AG09309 (cell line): ENCODE data around the gene OSBPL10.

Source experiments
- DNase-seq: peaks from one replicate; pipeline ENCODE4 v3.0.0-alpha.2; 2010; ENCODE audit warnings: low read depth
- H3K4me3 ChIP-seq: 2 replicates; pipeline ENCODE4 v1.5.1; 2011; ENCODE audit warnings: mild to moderate bottlenecking, low read depth, low read length, moderate library complexity; ENCODE audit not compliant: control insufficient read depth
- CTCF ChIP-seq: IDR thresholded peaks from 2 replicates; pipeline ENCODE4 v1.5.1; 2011; ENCODE audit warnings: mild to moderate bottlenecking, low read depth, low read length, inconsistent platforms; ENCODE audit not compliant: insufficient read depth, control insufficient read depth; ENCODE audit errors: missing control alignments

The OSBPL10 gene

GRCh38 chr3:31978553-31978952 lies 2.5 kb downstream of the OSBPL10 start:
- no peak for DNase-seq
- no peak for TF ChIP-seq CTCF

GRCh38 chr3:31977736-31978135 lies 3.3 kb downstream of the OSBPL10 start:
- no peak for DNase-seq
- TF ChIP-seq CTCF, result no peak
- no peak overlapping the region for H3K4me3 ChIP-seq

More at GRCh38 chr3:31978553-31978952, 2.5 kb downstream of the OSBPL10 start:
- H3K4me3 ChIP-seq, result no peak overlapping the region

GRCh38 chr3:31976302-31976701 lies 4.8 kb downstream of the OSBPL10 start:
- no peak for DNase-seq
- TF ChIP-seq CTCF, result no peak
- H3K4me3 ChIP-seq, result no peak overlapping the region

- DNase-seq, result no peak
- H3K4me3 ChIP-seq, result no peak overlapping the region
- no peak for TF ChIP-seq CTCF
Measured at GRCh38 chr3:31974964-31975363, 6.1 kb downstream of the OSBPL10 start.

GRCh38 chr3:31974471-31974870 lies 6.6 kb downstream of the OSBPL10 start:
- H3K4me3 ChIP-seq, result no peak overlapping the region
- DNase-seq, result no peak
- TF ChIP-seq CTCF, result no peak

- no peak overlapping the region for H3K4me3 ChIP-seq
- DNase-seq, result no peak
Measured at GRCh38 chr3:31973837-31974236, 7.2 kb downstream of the OSBPL10 start.

More at GRCh38 chr3:31973837-31974236, 7.2 kb downstream of the OSBPL10 start:
- no peak for TF ChIP-seq CTCF
